ENCODE data around the gene NPBWR2. TPM values are rescaled to one million over a fixed set of nuclear protein-coding genes. Genes with fewer than 3 reads are reported as not detected.

The NPBWR2 gene
- polyA plus RNA-seq, 3 donors: not detected

DNA sequence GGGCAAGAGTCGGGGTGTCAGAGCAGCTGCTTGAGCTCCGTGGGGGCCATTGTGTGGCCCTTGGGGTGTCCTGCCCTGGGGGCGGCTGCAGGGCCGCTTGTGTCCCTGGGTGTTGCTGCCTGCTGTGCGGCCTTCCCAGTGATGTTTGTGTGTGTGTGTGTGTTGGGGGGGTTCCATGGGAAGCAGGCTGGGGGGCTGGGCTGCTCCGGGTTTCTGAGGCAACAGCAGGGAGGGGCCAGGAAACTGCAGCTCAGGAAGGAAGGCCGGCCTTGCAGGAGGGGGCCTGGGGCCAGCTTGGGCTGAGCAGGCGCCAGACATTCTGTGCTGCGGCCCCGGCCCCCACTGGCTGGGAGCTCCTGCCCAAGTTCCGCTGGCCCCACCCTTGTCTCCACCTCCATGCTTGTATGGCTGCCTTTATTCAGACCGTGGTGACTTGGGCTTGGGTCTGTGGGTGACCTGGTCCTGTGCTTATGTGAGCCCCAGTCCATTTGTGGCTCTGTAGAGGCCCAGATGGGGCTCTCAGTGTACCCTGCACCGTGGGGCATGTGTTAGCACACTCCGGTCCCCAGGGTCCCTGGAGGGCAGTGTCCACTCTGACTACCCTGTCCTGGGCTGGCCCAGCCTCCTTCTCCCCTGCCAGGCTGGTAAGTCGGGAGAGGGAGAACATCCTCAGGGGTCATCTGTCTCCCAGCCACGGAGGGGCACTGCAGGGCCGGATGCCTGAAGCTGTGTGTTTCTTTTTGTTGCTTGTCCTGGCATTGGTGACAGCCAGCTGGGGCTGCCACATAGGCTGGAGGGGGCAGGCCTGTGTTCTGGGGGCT is 53.3 kb downstream of the NPBWR2 start:
- DNase-seq (ENCODE audit: extremely low read depth in 1 of 11, low read depth in 9 of 11, low spot score in 4 of 11): no peak

Other genes starting within 250 kb of the NPBWR2 start
- not detected for gene ABHD16B, start 246.1 kb downstream of the NPBWR2 start, polyA plus RNA-seq (ENCODE audit: insufficient read length in 3 of 3)
- 100 to 1,000 TPM in 1 of 3 donors, 10 to 100 TPM in 2; 79.9 to 102 (median 90.5) TPM for gene TPD52L2, start 242.3 kb downstream of the NPBWR2 start, polyA plus RNA-seq (ENCODE audit: insufficient read length in 3 of 3)
- gene DNAJC5, start 212.4 kb downstream of the NPBWR2 start, polyA plus RNA-seq (ENCODE audit: insufficient read length in 3 of 3): 10 to 100 TPM; 26.2 to 33.0 (median 31.4) TPM
- gene UCKL1, start 151.1 kb downstream of the NPBWR2 start, polyA plus RNA-seq (ENCODE audit: insufficient read length in 3 of 3): 10 to 100 TPM; 40.0 to 77.6 (median 58.7) TPM
- gene ZNF512B, start 137.6 kb downstream of the NPBWR2 start, polyA plus RNA-seq (ENCODE audit: insufficient read length in 3 of 3): 10 to 100 TPM; 23.7 to 33.5 (median 29.5) TPM
- 1 to 10 TPM; 5.8 to 9.9 (median 9.3) TPM for gene SAMD10, start 127.9 kb downstream of the NPBWR2 start, polyA plus RNA-seq (ENCODE audit: insufficient read length in 3 of 3)
- gene PRPF6, start 126.4 kb downstream of the NPBWR2 start, polyA plus RNA-seq (ENCODE audit: insufficient read length in 3 of 3): 10 to 100 TPM; 81.8 to 95.2 (median 87.4) TPM
- gene C20orf204, start 71.4 kb downstream of the NPBWR2 start, polyA plus RNA-seq (ENCODE audit: insufficient read length in 3 of 3): 1 to 10 TPM in 2 of 3 donors, under 1 TPM in 1; 0.56 to 1.1 (median 1.0) TPM
- 10 to 100 TPM in 2 of 3 donors, 1 to 10 TPM in 1; 5.5 to 12.1 (median 12.1) TPM for gene SOX18, start 57.9 kb downstream of the NPBWR2 start, polyA plus RNA-seq (ENCODE audit: insufficient read length in 3 of 3)
- 10 to 100 TPM; 72.5 to 93.9 (median 89.4) TPM for gene TCEA2, start 44.4 kb downstream of the NPBWR2 start, polyA plus RNA-seq (ENCODE audit: insufficient read length in 3 of 3)
- 1 to 10 TPM; 4.5 to 7.1 (median 5.7) TPM for gene RGS19, start 28.0 kb downstream of the NPBWR2 start, polyA plus RNA-seq (ENCODE audit: insufficient read length in 3 of 3)
- gene OPRL1, start 27.5 kb downstream of the NPBWR2 start, polyA plus RNA-seq (ENCODE audit: insufficient read length in 3 of 3): 1 to 10 TPM in 2 of 3 donors, under 1 TPM in 1; 0.65 to 1.3 (median 1.2) TPM
- gene LKAAEAR1, start 23.2 kb downstream of the NPBWR2 start, polyA plus RNA-seq (ENCODE audit: insufficient read length in 3 of 3): under 1 TPM in 1 of 3 donors, not detected in 2; 0.40 TPM
- under 1 TPM; 0.42 to 0.68 (median 0.55) TPM for gene MYT1, start 56.9 kb upstream of the NPBWR2 start, polyA plus RNA-seq (ENCODE audit: insufficient read length in 3 of 3)
- 100 to 1,000 TPM; 127 to 218 (median 160) TPM for gene PCMTD2, start 148.2 kb upstream of the NPBWR2 start, polyA plus RNA-seq (ENCODE audit: insufficient read length in 3 of 3)

All from renal cortex interstitium (tissue), 11 donors.